HG03469 (cell line): ENCODE results near the gene WDFY1.

Experiments
- ATAC-seq: cut with Tn5 transposase; IDR thresholded peaks from one replicate; pipeline ENCODE4 v1.9.1; 2021; ENCODE audit warnings: mild to moderate bottlenecking, moderate library complexity, moderate number of reproducible peaks; ENCODE audit not compliant: unreplicated experiment

WDFY1 gene

DNA sequence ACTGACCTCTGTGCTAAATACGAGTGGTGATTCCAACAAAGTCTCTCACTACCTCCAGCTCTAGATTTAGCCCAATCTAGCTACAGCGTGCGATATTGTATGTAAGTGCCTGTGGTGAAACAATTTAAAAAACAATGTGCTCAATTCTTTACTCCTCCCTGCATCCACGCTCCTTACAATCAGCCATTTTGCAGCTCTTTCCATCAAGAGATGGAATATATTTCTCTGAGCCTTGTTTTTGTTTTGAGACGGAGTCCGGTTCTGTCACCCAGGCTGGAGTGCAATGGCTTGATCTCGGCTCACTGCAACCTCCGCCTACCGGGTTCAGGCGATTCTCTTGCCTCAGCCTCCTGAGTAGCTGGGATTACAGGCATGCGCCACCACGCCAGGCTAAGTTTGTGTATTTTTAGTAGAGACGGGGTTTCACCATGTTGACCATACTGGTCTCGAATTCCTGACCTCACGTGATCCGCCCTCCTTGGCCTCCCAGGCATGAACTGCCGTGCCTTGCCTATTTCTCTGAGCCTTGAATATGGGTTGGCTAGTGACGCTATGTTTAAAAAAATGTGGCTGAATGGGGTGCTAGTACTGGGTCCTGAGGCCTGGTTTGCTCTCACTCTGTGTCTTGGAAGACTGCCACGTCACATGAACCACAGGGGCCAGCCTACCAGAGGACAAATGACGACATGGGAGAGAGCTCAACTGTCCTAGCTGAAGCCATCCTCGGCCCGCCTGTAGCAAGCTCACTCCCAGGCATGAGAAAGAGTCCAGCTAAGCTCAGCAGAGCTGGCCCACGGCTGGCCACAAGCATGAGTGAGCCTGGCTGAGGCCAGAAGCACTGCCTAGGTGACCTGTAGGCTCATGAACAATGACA lies 14.8 kb downstream of the WDFY1 start:
- no peak for ATAC-seq

DNA sequence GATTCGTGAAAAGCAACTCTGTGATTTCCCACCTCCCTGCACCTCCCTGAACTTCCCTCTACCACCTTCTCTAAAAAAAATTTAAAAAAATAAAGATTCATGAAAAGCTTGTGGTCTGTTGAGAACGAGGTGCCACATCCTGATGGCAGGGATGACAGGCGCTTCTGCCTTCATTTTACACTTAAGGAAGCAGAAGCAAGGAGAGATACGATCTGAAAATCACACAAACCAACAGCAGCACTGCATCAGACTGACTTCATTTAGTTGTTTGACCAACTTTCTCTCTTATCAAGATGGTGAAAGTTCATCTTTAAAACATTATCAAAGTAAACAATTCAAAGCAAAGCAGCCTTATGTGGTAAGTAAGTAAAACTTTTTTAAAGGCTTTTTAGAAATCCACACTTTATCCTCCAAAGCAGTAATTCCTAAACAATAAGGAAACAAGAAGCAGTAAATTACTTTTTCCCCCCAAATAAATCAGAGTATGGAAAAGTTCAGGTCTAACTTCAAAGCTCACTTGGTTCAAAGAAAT lies 15.5 kb downstream of the WDFY1 start:
- ATAC-seq: no peak

GRCh38 chr2:223928113-223929006 lies 16.8 kb downstream of the WDFY1 start:
- ATAC-seq: no peak

- no peak for ATAC-seq
Observed at GRCh38 chr2:223925106-223925505, 20.0 kb downstream of the WDFY1 start.

GRCh38 chr2:223923976-223924375 lies 21.2 kb downstream of the WDFY1 start:
- ATAC-seq: no peak

DNA sequence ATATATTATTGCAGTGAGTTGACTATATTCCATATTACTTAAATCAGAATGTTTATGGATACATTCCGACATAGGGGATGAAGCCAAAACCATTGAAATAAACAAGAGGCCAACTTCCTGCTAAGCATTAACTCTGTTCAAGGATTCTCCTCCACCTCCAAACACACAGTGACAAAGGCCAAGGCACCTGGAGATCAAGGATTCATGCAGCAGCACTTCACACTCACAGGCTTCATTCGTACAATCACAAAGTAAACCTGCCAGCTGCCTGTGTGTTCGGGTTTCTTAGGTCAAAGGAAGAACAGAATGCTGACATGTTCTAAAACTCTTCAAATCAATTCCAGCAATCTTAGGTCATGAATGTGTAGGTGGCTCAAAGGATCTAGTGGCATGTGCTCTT lies 22.8 kb downstream of the WDFY1 start:
- ATAC-seq: no peak

DNA sequence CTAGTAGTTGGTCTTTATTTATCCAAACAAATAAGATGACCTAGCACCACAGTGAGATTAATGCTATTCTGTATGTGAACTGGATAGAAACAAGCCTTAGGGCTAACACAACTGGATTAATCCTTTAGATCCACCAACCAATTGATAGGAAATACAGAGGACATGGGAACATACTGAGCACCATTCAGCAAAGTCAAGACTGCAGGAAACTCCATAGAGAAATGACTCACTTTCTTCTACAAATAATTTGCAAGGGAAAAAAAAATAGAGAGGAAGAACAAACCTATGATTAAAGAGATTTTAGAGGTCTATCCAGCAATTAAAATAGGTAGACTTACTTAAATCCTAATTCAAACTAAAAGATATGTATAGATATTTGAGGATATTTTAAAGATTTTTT lies 23.9 kb downstream of the WDFY1 start:
- ATAC-seq: no peak

DNA sequence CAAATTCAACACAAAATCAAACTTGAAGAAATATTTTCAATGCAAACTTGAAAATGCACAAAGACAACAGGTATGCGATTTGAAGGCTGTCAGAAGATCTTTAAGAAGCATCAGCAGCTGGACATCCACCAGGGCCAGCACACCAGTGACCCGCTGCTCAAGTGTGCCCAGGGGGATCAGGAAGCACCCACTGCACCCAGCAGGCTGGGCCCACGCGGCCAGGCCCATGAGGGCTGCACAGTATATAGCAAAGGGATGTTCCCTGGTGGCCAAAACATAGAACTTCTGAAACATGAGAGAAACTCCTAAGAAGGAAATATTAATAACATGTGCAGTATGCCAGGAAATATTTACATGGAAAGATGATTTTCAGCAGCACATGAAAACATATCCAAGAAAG lies 25.0 kb downstream of the WDFY1 start:
- ATAC-seq: no peak

GRCh38 chr2:223918671-223919134 lies 26.4 kb downstream of the WDFY1 start:
- ATAC-seq: no peak

DNA sequence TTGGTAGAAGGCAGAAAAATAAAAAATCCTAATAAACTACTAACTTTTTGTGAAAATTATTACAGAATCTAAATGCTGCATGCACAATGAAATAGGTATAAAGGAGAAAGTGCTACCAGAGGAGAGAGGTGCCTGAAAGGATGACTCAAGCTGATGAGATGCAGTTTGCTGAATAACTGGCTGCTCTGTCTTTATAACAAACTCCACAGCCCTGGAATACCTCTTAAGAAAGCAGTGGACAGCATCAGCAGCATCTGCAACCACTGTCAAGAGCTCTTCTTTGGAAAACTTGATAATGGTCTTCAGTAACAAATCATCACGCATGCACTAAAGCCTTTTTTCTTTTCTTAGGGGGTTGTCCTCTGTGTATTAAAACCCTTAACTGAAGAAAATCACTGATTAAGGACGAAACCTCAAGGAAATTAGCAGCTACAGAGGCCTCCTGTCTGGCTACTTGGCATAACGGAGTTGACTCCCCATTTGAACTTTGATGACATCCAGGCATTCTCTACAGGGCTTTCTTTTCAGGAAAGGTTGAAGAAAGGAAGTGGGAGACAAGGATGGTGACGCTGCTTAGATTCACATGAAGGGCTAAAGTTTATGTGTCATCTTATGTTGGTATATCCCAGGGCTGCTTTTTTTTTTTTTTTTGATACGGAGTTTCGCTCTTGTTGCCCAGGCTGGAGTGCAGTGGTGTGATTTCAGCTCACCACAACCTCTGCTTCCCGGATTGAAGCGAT lies 28.8 kb downstream of the WDFY1 start:
- no peak for ATAC-seq

DNA sequence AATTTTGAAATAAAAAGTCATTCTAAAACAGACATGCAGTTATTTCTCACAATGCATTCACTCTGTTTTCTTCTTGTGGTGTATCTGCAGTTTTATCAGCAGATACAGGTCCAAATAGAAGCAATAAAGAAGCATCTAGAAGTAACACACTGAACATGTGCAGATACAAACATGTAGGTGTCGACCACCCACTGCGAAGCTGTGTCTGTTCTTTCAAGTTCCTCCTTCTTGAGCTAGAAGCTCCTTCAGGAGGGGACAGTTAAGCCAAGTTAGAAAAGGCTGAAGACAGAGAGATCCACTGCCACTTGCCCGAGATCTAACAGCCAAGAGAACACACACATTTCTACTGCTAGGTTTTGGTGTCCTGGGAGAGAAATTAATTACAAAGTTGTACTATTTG lies 30.1 kb downstream of the WDFY1 start:
- no peak for ATAC-seq

GRCh38 chr2:223914324-223914723 lies 30.8 kb downstream of the WDFY1 start:
- ATAC-seq: no peak

DNA sequence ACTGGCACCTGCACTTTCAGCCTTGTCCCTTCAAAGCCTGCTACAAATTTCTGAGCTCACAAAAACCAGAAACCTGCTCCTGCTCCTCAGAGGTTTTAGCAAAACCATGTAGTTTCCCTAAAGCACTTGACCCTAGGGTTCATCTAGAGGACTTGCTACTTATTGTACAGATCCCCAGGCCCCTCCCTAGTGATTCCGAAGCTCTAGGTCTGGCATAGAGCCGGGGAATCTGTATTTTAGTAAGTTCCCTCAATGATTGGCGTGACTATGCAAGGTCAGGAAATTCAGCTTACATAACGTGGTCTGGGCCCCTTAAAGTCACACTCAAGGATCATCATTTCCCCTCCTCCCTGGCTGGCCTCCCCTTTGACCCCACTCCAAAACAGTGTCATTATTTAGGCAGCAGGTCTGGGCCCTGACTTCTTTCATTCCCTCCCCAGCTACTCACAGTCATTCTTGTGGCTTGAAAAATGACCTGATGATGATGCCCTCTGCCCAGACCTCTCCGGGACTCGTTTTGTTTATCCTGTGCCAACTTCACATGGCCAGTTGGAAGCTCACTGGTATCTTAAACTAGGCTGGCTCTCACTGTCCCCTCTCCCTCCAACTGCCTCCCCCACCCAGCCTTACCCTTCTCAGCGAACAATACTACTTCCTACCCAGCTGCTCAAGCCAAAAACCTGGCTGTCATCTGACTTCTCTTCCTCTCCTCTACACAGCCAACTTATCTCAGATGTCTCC lies 36.0 kb downstream of the WDFY1 start:
- ATAC-seq: no peak

- ATAC-seq: no peak
Observed at GRCh38 chr2:223908304-223908998, 36.7 kb downstream of the WDFY1 start.

DNA sequence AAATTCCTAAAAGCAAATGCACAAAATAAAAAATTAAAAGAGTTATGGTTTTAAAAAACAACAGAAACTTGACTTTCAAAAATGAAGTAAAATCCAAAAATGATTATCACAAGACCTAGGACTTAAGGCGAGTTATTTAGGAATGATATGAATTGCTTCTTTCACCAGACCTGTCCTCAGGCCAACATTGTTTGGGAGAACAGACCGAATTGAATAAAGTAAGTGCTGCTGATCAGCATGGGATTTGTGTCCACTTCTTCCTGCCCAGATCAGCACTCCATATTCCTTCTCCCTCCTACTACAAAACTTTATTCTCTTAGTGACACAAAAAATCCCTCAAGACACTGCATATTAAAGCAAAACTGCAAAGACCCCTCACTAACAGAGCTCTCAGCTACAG lies 39.1 kb downstream of the WDFY1 start:
- no peak for ATAC-seq

DNA sequence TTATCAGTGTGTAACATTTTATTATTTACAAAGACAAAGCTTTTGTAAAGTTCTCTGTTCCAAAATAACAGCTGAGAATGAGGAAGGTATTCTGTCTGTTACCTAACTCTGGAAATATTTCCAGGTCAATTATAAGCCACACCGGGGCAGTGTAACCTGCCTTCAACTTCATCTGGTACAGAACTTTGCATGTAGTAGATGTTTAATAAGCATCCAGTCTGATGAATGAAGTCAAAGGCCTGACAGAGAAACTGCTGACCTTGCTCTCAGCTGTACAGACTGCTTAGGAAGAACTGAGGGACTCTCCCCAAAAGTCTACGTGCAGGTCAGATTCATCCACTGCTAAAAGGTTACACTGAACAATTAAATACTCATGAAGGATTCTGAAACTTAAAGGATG lies 43.3 kb downstream of the WDFY1 start:
- no peak for ATAC-seq

DNA sequence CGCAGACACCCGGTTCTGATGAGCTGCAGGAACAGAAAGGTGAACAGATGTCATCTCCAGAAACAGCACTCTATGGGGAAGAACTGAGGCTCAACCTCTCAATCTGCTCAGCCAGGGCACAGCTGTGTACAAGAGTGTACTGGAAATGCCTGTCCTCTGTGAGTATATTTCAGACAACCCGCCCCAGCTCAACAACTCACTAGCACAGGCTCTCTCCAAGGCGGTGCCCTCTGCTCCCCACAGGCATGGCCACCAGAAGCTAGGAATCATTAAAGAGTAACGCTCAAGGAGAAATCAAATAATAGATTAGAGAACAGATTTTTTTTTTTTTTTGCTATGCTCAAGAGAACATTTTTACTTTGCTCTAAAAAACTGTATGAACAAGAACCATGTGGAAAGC lies 43.8 kb downstream of the WDFY1 start:
- ATAC-seq: no peak

DNA sequence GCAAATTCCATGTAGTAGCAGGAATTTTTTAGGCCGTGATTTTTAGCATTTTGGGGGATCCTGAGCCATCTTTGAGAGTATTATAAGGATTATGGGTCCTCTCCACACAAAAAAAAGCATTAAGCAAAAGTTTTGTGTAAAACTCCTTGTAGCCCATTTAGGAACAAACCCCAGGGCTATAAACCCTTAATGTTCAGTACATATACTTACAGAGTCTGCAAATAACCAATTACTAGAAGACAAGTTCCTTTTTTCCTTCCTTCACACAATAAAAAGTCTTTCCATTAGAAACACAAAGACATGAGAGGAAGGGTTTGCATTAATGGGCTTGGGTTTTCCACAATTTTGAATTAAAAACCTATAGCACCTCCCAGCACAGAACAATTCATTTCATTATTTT lies 44.6 kb downstream of the WDFY1 start:
- no peak for ATAC-seq

DNA sequence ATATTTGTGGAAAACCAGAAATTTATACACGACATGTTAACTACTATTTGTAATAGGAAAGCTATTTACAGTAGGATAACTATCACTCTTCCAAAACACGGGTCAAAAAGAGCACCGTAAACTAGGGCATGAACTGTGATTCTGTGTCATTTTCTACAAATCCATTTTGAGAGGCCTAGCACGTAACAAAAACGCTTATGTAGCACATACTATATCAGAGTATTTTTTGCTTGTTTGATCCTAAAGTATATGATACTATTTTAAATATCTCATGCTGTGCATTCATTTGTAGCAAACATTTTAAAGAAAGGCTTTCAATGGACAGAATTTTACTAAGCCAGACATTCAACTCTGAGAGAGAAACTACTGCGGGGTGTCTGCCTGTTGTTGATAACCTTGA lies 45.1 kb downstream of the WDFY1 start:
- ATAC-seq: no peak
